Fibroblast of the conjunctiva (primary cell): ENCODE results near the gene HMG20B.

Source experiments
- DNase-seq: peaks from one replicate; pipeline ENCODE4 v3.0.0-alpha.2; 2010; ENCODE audit warnings: low read depth

The HMG20B gene

GRCh38 chr19:3537438-3538240 lies 35.1 kb upstream of the HMG20B start:
- DNase-seq: no peak

DNA sequence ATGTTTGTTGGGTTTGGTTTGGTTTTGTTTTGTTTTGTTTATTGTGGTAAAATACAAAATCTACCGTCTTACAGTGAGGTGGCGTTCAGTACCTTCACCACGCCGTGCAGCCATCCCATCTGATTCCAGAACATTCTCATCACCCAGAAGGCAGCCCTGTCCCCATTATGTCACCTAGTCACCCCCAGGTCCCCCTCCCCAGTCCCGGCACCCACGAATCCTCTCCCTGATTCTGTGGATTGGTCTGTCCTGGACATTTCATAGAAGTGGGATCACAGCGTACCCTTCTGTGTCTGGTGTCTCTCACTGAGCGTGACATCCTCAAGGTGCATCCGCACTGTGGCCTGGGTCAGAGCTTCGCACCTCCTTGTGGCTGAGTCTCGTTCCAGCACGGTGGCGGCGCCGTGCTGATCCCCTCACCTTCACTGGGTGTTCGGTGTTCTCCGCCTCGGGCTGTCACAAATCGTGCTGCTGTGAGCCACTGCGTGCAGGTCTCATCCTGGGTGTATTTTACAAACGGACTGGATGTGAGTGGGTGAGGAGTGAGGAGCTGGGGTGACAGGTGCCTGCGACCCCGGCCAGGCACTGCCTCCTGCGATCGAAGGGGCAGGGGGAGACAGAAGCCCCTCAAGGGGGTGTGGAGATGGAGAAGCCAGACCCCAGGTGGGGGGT lies 34.4 kb upstream of the HMG20B start:
- no peak for DNase-seq

DNA sequence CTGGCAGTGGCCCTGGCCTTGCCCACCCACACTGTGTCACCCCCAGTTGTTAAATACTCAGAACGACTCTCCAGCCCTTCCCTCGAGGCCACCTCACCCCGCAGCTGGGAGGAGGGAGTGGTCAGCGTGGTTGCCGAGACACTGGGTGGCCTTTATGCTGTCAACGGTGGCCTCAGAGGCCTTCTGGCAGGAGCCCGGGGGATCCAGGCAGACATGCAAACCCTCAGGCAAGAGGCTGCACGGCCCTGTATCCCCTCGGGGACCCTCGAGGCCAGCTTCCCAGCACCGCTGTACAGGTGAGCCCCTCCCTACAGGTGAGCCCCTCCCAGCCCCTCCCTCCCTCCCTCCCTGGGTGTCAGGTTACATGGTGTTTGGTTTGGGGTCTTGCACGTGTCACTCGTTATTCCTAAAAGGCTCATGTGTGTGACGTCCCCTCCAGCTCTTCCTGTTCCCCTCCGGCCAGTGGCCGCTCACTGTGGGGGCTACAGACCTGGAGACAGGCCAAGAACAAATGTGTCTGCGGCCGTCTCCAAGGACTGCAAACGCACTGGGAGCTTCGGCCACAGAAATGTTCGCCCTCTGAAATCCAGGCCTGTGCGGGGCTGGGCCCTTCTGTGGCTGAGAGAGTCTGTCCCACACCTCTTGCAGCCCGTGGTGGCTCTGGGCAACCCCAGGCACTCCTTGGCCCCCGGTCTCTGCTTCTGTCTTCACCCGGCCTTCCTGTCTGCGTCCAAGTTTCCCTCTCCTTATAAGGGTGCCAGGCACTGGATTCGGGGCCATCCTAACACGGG lies 33.6 kb upstream of the HMG20B start, which contains the start of gene TEKTIP1:
Gene TEKTIP1 (plus strand): TSS at position 210 of the 791 bp plus-strand sequence. CDS start 4 bp downstream, at position 214.
- DNase-seq: no peak

- DNase-seq: no peak
These were observed 33.0 kb upstream of the HMG20B start for GRCh38 chr19:3539756-3540118.

DNA sequence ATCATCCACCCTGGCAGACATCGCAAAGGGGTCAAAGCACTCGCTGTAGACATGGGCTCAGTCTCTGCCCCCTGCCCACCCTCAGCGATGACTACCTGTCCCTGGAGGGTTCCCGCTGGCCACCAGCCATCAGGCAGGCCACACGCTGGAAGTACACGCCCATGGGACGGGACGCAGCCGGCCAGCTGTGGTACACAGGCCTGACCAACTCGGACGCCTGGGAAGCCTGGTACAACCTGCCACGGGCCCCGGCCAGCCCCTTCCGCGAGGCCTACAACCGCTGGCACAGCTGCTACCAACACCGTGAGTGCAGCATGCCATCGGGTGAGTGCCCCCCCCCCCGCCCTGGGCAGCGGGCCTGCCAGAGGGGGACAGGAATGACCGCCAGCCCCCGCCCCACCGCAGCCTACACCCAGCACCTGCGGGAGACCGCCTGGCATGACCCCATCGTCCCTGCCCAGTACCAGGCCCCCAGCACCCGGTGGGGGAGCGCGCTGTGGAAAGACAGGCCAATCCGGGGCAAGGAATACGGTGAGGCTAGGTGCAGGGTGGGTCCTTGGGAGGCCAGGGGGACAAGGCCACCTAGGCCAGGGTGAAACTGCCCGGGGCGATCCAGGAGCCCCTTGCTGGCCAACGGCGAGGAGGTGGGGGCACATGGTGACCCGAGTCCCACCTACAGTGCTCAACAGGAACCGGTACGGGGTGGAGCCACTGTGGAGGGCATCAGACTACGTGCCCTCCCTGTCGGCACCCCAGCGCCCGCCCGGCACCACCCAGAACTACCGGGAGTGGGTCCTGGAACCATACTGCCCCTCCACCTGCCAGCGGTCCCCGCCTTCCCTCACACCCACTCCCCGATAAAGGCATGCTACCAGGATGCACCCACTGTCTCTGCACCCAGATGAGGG lies 29.3 kb upstream of the HMG20B start:
- DNase-seq: no peak

GRCh38 chr19:3544058-3544376 lies 28.7 kb upstream of the HMG20B start:
- no peak for DNase-seq

DNA sequence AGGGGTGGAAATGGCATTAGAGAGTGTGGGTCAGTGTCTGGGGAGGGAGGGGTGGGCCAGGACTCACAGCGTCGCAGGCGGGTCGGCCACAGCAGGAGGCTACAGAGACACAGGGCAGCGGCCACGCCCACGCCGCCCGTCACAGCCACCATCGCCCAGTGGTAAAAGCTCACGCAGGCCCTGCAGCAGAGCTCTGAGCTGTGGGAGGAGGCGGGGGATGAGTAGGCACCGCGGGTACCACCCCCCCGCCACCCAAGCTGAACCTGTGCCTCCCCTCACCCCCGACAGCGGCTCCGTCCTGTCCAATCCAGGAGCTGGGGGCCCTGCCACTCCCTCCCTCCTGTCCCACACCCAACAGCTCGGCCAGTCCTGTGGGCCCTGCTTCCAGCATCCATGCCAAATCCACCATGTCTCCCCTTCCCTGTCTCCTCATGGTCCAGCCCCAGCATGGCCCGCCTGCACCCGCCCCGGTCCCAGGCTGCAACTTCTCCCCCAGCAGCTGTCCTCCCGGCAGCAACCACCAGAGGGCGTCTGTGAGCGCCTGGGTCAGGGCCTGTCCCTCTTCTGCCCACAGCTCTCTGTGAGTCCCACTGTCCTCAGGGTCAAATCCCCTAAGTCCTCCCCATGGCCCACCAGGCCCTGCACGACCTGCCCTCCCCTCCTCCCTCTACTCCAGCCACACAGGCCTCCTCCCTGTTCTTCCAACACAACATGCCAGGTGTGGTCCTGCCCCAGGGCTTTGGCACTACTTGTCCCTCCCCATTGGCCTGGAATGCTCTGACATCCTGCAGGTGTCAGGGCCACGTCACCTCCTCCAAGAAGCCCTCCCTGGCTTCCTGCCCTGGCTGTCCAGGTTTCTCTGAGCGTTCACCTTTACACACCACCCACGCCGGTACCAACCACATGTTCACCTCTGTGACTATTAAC lies 27.7 kb upstream of the HMG20B start:
- DNase-seq: no peak

GRCh38 chr19:3545669-3546034 lies 27.1 kb upstream of the HMG20B start:
- no peak for DNase-seq

DNA sequence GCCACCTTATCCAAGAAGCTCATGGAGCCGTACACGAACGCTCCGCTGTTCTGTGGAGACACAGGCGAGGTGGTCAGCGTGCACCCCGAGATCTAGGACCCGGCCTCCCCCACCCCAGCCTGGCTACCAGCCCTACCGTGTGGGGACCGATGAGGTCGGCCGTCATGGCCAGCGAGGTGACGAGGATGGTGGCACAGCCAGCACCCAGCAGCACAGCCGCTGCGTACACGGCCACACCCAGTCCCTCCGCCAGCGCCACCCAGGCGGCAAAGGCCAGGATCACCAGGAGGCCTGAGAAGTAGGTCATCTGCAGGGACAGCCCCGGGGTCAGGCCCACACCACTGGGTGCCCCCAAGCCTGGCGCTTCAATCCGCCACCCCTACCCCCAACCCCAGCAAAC lies 26.6 kb upstream of the HMG20B start:
- DNase-seq: no peak

GRCh38 chr19:3547301-3547731 lies 25.4 kb upstream of the HMG20B start:
- no peak for DNase-seq

DNA sequence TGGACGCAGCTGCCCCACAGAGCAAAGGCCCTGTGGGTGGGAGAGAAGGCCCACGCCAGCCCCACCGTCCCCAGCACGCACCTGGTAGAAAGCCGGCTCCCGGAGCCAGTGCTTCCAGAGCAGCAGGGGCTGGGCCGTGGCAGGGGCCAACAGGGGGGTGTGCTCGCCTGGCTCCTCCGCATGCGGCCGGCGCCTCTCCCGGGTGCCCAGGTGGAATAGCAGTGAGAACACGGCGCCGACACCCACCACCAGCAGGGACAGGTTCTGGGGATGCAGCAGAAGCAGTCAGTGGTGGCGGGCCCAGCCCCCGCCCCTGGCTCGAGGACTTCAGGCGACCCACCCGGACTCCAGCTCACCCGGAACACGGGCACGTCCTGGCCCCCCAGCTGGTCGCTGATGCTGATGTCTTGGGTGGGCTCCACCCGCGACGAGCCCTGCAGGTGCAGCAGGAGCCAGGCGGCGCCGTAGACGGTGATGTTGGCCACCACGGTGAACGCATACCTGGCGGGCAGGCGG lies 24.9 kb upstream of the HMG20B start:
- no peak for DNase-seq

GRCh38 chr19:3548606-3549005 lies 24.1 kb upstream of the HMG20B start:
- no peak for DNase-seq

DNA sequence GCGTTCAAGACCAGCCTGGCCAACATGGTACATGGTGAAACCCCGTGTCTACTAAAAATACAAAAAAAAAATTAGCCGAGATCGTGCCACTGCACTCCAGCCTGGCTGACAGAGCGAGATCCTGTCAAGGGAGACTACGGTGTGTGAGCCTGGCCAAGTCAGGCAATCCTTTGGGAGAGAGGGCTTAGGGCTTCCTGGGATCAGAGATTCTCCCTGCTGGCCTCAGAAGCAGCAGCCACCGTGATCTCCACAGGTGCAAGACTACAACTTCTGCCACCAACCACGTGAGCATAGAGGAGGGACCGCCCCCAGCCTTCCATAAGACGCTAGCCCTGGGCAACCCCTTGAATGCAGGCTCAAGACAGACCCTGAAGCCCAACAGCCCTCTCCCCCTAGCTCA lies 22.9 kb upstream of the HMG20B start:
- no peak for DNase-seq

DNA sequence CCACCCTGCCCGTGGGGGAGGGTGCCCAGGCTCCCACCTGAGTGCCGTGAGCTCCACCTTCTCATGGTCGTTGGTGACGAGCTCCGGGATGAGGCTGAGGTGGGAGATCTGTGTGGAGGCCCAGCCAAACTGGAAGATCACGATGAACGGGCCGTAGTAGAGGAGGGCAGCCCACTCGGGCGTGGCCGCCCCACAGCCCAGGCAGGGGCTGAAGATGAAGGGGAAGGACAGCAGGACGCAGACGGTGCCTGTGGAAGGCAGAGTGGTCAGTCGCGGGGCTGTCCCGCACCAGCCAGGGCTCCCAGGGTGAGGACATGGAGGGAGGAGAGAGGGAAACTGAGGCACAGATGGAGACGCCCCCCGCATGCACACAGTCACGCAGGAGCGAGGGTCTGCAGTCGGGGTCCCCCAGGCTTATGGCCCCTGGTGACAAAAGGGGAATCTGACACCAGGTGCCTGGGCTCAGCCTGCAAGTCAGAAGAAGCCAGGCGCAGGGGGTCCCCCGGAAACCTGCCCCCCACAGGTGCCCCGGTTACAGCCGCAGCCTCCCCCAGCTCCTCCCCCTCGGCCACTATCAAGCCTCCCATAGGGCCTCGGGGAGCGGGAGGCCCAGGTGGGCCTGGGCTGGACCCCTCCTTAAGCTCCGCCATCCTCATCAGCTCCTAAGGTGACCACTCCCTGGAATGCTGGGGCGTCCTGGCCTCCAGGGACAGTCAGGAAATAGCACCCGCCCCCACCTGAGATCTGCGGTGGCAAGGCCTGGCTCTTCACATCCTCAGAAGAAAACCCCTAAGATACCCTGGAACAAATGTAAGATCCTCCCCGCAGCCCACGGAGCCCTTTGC lies 21.6 kb upstream of the HMG20B start:
- DNase-seq: no peak

DNA sequence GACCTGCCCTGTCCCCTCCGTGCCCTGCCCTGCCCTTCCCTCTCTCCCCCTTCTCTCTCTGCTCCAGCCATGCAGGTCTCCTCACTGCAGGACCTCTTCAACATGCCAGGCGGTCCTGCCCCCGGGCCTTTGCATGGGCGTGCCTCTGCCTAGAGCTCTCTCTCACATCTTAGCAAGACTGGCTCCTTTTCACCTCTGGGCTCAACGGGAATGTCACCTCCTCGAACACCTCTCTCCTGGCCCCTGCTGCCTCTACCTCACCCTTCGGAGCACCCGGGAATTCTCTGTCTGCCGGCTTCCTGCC lies 21.0 kb upstream of the HMG20B start:
- DNase-seq: no peak

GRCh38 chr19:3554254-3555083 lies 18.3 kb upstream of the HMG20B start:
- DNase-seq: no peak

GRCh38 chr19:3555653-3556422 lies 16.9 kb upstream of the HMG20B start:
- DNase-seq: no peak

GRCh38 chr19:3556423-3556977 lies 16.2 kb upstream of the HMG20B start:
- DNase-seq: no peak
